BJ (cell line): ENCODE results near the gene ZNF263. TPM values are rescaled to one million over a fixed set of nuclear protein-coding genes. Genes with fewer than 3 reads are reported as not detected.
A peak's percentile ranks its signal among the peaks of the same experiment; 100 is the strongest.

ENCODE experiments used
- CTCF ChIA-PET: fragments of 350-600 bp; formaldehyde crosslinking; extraction: SDS; loops from one replicate; lab custom pipeline; 2021; ENCODE audit warnings: antibody characterized with exemption, inconsistent platforms; lab: Yijun Ruan, JAX
- POLR2A ChIA-PET: fragments of 300-600 bp; sonication (Branson Sonifier 250); formaldehyde crosslinking; extraction: SDS; loops from one replicate; lab custom pipeline; 2021; ENCODE audit warnings: antibody characterized with exemption; lab: Charles Lee
- DNase-seq: peaks from one replicate; pipeline ENCODE4 v3.0.0-alpha.2; 2011; ENCODE audit warnings: low read depth
- H3K27me3 ChIP-seq: 2 replicates; pipeline ENCODE4 v1.6.0; 2011; ENCODE audit warnings: low read length; ENCODE audit not compliant: control insufficient read depth, insufficient read depth
- H3K36me3 ChIP-seq: 2 replicates; pipeline ENCODE4 v1.5.1; 2011; ENCODE audit warnings: low read length; ENCODE audit not compliant: control insufficient read depth, insufficient read depth
- H3K4me3 ChIP-seq: 2 replicates; pipeline ENCODE4 v1.5.1; 2011; ENCODE audit warnings: low read depth, mild to moderate bottlenecking, control low read depth, low read length
- CTCF ChIP-seq: IDR thresholded peaks from 2 replicates; pipeline ENCODE4 v1.5.1; 2011; ENCODE audit warnings: low read depth, mild to moderate bottlenecking, control low read depth, inconsistent platforms, low read length, moderate library complexity; ENCODE audit not compliant: insufficient read depth
- polyA plus RNA-seq: library from polyadenylated mRNA; depleted of rRNA; stranded (reverse); fragments of >200 nt; gene quantifications from 2 replicates; pipeline ENCODE4 v1.2.3, GENCODE V29; 2011

Gene ZNF263
- polyA plus RNA-seq, 1 experiment, result 12.9 TPM

GRCh38 chr16:3295783-3296182 is 12.5 kb downstream of the ZNF263 start:
- ChIA-PET POLR2A (no interaction called here), CTCF (interaction anchor here (1.0 kb wide), 1 partner anchor 13 kb away, joined by 3 read pairs; the partner anchor contains the start of gene ZNF263)
- TF ChIP-seq CTCF, result no peak
- H3K36me3 ChIP-seq, result peaks cover 11% of the 10 kb centered on the region
- H3K27me3 ChIP-seq, result no peaks in the 10 kb centered on the region
- DNase-seq, result no peak
- H3K4me3 ChIP-seq, result no peak overlapping the region

- no peak for DNase-seq
These were observed 21.1 kb downstream of the ZNF263 start for GRCh38 chr16:3304370-3304769.

GRCh38 chr16:3305109-3306068 is 22.1 kb downstream of the ZNF263 start, which contains the start of the genes TIGD7 and ZNF75A:
TSS of gene TIGD7 (minus strand) at chr16:3305430. CDS start at chr16:3300614, 4,816 bp downstream.
TSS of gene ZNF75A (plus strand) at chr16:3305497. CDS start at chr16:3308429, 2,932 bp downstream.
- CTCF ChIA-PET, result interaction anchor here (1.1 to 1.7 kb wide), 4 partner anchors 16 to 274 kb away, joined by 3 to 7 read pairs (median 4); no protein-coding TSS in a partner anchor
- peak; percentile 47 for DNase-seq
- no peaks in the 10 kb centered on the region for H3K27me3 ChIP-seq
- TF ChIP-seq CTCF, result no peak
- H3K36me3 ChIP-seq, result peaks cover 8% of the 10 kb centered on the region
- H3K4me3 ChIP-seq, result peak within 1 kb of the TSS; percentile 60
- POLR2A ChIA-PET, result no interaction called here

More at GRCh38 chr16:3304370-3304769, 21.1 kb downstream of the ZNF263 start:
- H3K36me3 ChIP-seq, result peaks cover 10% of the 10 kb centered on the region
- POLR2A ChIA-PET, result no interaction called here
- CTCF ChIA-PET, result interaction anchor here (1.3 to 1.7 kb wide), 3 partner anchors 20 to 272 kb away, joined by 3 to 7 read pairs (median 5); no protein-coding TSS in a partner anchor
- H3K27me3 ChIP-seq, result no peaks in the 10 kb centered on the region
- peak overlapping the region; percentile 60 for H3K4me3 ChIP-seq
- TF ChIP-seq CTCF, result no peak

- DNase-seq, result no peak
- Histone ChIP-seq H3K27me3 (no peaks in the 10 kb centered on the region), H3K36me3 (peaks cover 6% of the 10 kb centered on the region), H3K4me3 (peak overlapping the region; percentile 60)
- CTCF ChIA-PET, result interaction anchor here (1.1 to 1.7 kb wide), 3 partner anchors 17 to 39 kb away, joined by 3 to 7 read pairs (median 5); no protein-coding TSS in a partner anchor
- no peak for TF ChIP-seq CTCF
- POLR2A ChIA-PET, result no interaction called here
These were observed 22.8 kb downstream of the ZNF263 start for GRCh38 chr16:3306078-3306477.

GRCh38 chr16:3311496-3311895 is 28.2 kb downstream of the ZNF263 start:
- no peak for DNase-seq
- ChIA-PET POLR2A (no interaction called here), CTCF (no interaction called here)
- Histone ChIP-seq H3K27me3 (no peaks in the 10 kb centered on the region), H3K36me3 (peaks cover 11% of the 10 kb centered on the region), H3K4me3 (no peak overlapping the region)
- no peak for TF ChIP-seq CTCF
